ENCODE measurements around the gene ASPHD2. TPM values are rescaled to one million over a fixed set of nuclear protein-coding genes. Genes with fewer than 3 reads are reported as not detected.

Gene ASPHD2
- total RNA-seq, 1 experiment from 2014 or later: 7.1 TPM

DNA sequence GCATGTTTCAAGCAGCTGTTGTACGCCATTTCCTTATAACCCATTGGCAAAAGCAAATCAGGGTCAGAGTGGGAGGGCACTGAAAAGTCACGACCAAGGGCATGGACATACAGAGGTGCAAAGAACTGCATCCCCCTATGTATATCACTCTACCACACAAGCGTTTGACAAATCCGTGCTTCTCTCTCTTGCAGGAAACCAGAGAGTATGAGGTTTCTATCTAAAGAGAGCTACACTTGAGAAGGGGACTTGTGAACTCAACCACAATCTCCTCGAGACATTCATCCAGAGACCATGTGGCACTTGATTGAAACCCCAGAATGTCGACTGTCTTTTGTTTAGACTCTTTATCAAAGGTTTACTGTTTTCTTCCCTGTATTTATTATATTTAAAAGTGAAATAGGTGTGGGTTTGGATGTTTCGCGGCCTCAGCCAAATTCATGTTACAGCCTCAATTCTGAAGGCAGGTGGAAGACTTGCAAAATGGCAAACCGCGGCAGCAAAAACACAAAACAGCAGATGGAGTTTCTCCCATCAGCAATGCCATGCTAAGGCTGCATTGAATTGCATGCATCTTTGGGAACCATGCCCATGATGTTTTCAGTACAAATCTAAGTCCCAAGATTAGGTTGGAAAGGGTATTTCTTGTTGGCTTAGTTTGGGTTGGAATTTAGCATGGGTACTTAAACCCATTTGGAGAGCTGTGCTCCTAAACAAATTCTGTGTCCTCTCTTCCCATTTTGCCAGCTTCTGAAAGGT is 48.8 kb upstream of the ASPHD2 start:
- Histone ChIP-seq H2BK5ac (ENCODE audit: insufficient read length, low read length) (no peak overlapping the region), H2BK20ac (ENCODE audit: low read depth, low read length, poor library complexity, severe bottlenecking) (no peak overlapping the region), H4K8ac (replicated peaks; ENCODE audit: insufficient read length, low read depth, low read length) (no peak overlapping the region), H2AK5ac (ENCODE audit: insufficient read length, low read length) (no peak overlapping the region), H2BK15ac (ENCODE audit: low read depth, low read length) (no peak overlapping the region), H3K23ac (ENCODE audit: insufficient read length, low read depth, low read length) (no peak overlapping the region), H3K4me2 (ENCODE audit: insufficient read depth, insufficient read length, low read length) (no peak overlapping the region), H3K79me1 (ENCODE audit: insufficient read depth, low read depth, low read length, poor library complexity, severe bottlenecking) (no peaks in the 10 kb centered on the region), H3K4ac (ENCODE audit: low read depth, low read length) (no peak overlapping the region), H3K4me1 (ENCODE audit: insufficient read depth, low read length) (no peaks in the 10 kb centered on the region), H4K5ac (ENCODE audit: insufficient read length, low read depth, low read length) (no peak overlapping the region), H3K27me3 (ENCODE audit: insufficient read depth, low read length) (no peaks in the 10 kb centered on the region), H3T11ph (ENCODE audit: low read length) (no peak overlapping the region), H4K91ac (ENCODE audit: insufficient read length, low read depth, low read length) (no peak overlapping the region), H3K56ac (ENCODE audit: insufficient read length, low read depth, low read length) (no peak overlapping the region), H2BK120ac (ENCODE audit: low read depth, low read length, poor library complexity, severe bottlenecking) (no peak overlapping the region), H2BK12ac (ENCODE audit: insufficient read length, low read depth, low read length) (no peak overlapping the region), H3K27ac (ENCODE audit: insufficient read length, low read depth, low read length) (no peak overlapping the region), H3K23me2 (ENCODE audit: insufficient read length, low read depth, low read length, poor library complexity, severe bottlenecking) (no peaks in the 10 kb centered on the region), H4K20me1 (ENCODE audit: control insufficient read depth, insufficient read depth, insufficient read length) (no peaks in the 10 kb centered on the region), H2AFZ (ENCODE audit: low read length) (no peak overlapping the region), H3K79me2 (ENCODE audit: insufficient read depth, low read length) (no peaks in the 10 kb centered on the region), H3K18ac (ENCODE audit: insufficient read length, low read depth, low read length) (no peak overlapping the region), H3K14ac (ENCODE audit: insufficient read depth, low read length) (no peak overlapping the region), H3K9me3 (ENCODE audit: control insufficient read depth, low read depth, low read length) (no peaks in the 10 kb centered on the region), H3K9ac (ENCODE audit: extremely low read depth, insufficient read length, low read length) (no peak overlapping the region)
- H3K36me3 Mint-ChIP-seq (ENCODE audit: insufficient read depth in 1 of 3, low read depth in 3 of 3): no peaks in the 10 kb centered on the region
- no peak overlapping the region for H3K27ac Mint-ChIP-seq
- peaks cover 11 to 13% of the 10 kb centered on the region in 2 experiments for H3K4me1 Mint-ChIP-seq
- H3K9me3 Mint-ChIP-seq: no peaks in the 10 kb centered on the region
- TF ChIP-seq, protein P1, sequence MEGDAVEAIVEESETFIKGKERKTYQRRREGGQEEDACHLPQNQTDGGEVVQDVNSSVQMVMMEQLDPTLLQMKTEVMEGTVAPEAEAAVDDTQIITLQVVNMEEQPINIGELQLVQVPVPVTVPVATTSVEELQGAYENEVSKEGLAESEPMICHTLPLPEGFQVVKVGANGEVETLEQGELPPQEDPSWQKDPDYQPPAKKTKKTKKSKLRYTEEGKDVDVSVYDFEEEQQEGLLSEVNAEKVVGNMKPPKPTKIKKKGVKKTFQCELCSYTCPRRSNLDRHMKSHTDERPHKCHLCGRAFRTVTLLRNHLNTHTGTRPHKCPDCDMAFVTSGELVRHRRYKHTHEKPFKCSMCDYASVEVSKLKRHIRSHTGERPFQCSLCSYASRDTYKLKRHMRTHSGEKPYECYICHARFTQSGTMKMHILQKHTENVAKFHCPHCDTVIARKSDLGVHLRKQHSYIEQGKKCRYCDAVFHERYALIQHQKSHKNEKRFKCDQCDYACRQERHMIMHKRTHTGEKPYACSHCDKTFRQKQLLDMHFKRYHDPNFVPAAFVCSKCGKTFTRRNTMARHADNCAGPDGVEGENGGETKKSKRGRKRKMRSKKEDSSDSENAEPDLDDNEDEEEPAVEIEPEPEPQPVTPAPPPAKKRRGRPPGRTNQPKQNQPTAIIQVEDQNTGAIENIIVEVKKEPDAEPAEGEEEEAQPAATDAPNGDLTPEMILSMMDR (conservative IDR thresholded peaks at IDR 0.05): no peak
- no peak overlapping the region for H3K4me3 Mint-ChIP-seq
- WGBS (ENCODE audit: extremely low coverage, insufficient read length, low lambda C conversion rate): no CpG with 5 or more reads among the region's 10 CpGs
- no peak for DNase-seq
- H3K27me3 Mint-ChIP-seq (ENCODE audit: low read depth): peaks cover 41% of the 10 kb centered on the region
